ENCODE results near the gene POU2F1.

POU2F1 gene

DNA sequence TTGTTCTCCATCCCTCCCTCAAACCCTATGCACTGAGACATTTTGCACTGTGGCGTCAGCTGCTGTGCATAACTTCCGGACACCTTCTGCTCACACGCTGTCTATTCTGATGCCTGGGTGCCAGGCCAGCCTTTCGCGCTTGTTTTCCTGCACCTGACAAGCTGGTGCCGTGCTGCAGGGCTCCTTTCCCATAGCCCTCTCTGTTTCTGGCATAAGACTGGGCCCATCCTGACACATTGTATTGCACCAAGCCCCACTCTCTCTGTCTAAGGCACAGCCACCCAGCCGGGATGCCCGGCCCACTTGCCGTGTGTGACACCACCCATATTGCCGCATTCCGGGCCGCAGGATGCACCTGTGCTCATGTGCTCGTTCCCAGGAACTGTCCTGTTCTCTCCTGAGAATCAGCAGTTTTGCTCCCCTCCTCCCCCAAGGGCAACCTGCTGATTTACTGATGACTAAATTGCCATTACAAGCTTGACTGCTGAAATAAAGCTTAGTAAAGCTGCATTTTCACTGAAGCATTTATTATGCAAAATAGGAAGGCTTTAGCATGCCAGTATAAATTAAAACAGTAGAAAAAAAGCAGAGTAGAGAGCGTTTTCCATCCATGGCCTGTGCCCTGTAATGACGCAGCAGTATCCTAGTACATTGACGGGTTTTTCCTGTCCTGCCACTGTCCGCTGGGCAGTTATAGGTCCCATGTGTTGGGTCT lies 209.6 kb downstream of the POU2F1 start:
- DNase-seq (ENCODE audit: low read depth), result no peak
- H3K4me3 ChIP-seq (ENCODE audit: low read depth, low read length), result no peak overlapping the region
- TF ChIP-seq, protein P1, sequence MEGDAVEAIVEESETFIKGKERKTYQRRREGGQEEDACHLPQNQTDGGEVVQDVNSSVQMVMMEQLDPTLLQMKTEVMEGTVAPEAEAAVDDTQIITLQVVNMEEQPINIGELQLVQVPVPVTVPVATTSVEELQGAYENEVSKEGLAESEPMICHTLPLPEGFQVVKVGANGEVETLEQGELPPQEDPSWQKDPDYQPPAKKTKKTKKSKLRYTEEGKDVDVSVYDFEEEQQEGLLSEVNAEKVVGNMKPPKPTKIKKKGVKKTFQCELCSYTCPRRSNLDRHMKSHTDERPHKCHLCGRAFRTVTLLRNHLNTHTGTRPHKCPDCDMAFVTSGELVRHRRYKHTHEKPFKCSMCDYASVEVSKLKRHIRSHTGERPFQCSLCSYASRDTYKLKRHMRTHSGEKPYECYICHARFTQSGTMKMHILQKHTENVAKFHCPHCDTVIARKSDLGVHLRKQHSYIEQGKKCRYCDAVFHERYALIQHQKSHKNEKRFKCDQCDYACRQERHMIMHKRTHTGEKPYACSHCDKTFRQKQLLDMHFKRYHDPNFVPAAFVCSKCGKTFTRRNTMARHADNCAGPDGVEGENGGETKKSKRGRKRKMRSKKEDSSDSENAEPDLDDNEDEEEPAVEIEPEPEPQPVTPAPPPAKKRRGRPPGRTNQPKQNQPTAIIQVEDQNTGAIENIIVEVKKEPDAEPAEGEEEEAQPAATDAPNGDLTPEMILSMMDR (conservative IDR thresholded peaks at IDR 0.05; ENCODE audit: low read depth, low read length), result no peak

DNA sequence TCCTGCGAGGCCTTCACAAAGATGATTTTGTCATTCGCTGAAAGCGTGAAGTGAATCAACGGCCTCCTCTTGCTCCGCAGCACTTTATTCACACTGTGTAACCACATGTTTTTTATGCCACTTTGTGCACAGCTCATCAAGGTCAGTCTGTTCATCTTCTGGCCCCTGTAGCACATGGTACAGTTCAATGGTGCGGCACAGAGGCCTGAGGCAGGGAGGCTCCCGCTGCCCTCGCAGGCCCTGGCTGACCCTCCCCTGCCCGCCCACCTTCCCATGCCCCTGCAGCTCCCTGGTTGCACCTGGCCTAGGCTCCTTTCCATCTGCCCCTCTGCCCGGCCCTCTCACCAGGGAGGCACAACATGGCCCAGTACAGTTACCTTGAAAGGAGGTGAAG lies 210.2 kb downstream of the POU2F1 start:
- H3K4me3 ChIP-seq (ENCODE audit: low read depth, low read length), result no peak overlapping the region
- TF ChIP-seq, protein P1 (conservative IDR thresholded peaks at IDR 0.05; ENCODE audit: low read depth, low read length), result no peak
- no peak for DNase-seq (ENCODE audit: low read depth)

DNA sequence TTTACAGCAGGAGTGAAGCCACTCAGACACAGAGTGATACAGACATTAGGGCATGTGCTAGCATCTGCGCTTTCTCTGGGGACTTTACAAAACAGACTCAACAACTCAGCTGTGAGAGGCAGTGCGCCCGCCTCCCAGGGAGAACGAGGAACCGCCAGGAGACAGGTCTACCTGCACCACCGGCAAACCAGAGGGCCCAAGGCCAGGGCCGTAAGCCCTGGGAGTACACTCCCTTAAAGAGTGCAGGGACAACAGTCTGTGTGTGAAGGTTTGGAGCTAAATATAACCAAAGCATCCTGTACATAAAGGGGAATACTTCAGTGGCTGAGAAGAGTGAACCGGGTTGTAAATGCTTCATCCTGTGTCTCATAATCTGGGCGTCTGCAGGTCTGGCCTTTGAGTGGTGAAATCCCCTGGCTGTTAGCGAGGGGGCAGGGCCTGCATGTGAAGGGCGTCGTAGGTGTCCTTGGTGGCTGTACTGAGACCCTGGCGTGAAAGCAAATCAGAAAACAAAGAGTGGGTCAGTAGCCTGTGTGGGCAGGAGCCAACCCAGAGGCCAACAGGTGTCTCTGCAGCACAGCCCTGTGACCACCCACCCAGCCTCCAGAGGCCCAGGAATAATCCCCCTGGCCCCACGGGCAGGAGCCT lies 210.7 kb downstream of the POU2F1 start:
- TF ChIP-seq, protein P1 (conservative IDR thresholded peaks at IDR 0.05; ENCODE audit: low read depth, low read length), result no peak
- no peak for DNase-seq (ENCODE audit: low read depth)

DNA sequence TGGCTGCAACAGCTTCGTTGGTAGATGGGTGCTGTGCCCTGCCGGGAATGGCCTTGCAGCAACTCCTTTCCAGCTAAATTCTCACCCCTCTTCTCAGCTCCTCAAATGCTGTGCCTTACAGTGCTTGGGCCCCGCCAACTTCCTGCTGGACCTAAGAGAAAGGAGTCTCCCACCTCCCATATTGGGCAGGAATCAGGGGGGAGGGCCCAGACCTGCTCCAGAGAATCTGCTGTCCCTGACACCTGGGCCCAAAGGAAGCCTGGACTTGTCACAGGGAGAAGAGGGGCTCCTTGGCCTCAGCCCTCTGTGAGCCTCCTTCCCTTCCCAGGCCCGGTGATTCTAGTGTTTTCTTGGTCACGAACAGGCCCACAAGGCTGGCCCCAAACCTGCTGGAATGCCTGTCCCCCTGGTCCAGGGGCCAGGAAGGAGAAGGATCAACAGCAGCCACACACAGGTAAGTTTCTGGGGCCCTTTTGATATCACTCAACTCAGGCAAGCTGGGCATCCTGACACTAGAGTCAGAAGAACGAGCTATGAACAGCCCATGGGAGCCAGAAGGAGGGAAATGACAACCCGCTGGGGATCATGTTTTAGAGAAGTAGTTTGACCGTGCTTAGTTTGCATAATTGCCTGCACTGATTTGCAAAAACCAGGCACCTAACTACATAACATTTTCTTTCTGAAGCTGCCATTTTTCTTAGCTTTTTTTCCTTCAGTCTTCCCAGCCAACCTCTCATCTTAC lies 211.4 kb downstream of the POU2F1 start:
- no peak overlapping the region for H3K4me3 ChIP-seq (ENCODE audit: low read depth, low read length)
- TF ChIP-seq, protein P1 (conservative IDR thresholded peaks at IDR 0.05; ENCODE audit: low read depth, low read length), result no peak
- no peak for DNase-seq (ENCODE audit: low read depth)

More for the DNA sequence above, 210.7 kb downstream of the POU2F1 start:
- no peak overlapping the region for H3K4me3 ChIP-seq (ENCODE audit: low read depth, low read length)

DNA sequence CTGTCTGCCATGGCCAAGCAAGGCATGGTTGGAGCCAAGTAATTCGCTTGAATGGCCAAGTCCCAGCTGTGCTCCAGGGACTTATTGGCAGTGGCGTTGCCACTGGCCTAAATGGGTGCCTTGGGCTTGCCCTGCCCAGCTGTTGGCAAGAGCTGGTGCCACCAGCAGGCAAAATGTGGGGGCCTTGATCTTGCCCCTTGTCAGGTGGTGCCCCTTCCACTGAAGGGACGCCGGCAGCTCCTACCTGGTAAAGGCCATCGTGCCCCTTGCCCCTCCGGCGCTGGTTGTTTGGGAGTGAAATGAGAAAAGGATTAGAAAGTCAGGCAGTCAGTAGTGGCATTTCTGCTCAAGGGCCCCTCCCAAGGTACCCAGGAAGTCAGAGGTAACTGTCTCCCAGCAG lies 212.1 kb downstream of the POU2F1 start:
- TF ChIP-seq, protein P1 (conservative IDR thresholded peaks at IDR 0.05; ENCODE audit: low read depth, low read length), result no peak
- H3K4me3 ChIP-seq (ENCODE audit: low read depth, low read length), result no peak overlapping the region
- no peak for DNase-seq (ENCODE audit: low read depth)

DNA sequence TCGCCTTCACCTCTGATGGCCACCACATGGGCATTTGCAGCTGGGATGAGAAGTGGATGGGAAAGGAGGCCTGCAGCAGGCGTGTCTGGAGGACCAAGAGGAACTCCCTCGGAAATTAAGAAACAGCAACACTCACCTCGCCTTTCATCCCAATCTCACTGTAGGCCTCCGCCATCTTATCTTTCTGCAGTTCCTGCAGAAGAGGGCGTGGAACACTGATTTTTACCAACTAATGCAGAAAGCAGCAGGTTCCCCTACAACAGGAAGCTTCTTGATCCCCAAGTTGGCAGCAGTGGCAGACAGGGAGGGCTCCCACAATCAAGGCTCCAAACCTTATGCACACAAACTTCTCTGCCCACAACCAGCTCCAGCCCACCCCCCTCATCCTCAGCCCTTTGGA lies 213.2 kb downstream of the POU2F1 start:
- no peak for DNase-seq (ENCODE audit: low read depth)
- no peak overlapping the region for H3K4me3 ChIP-seq (ENCODE audit: low read depth, low read length)
- TF ChIP-seq, protein P1 (conservative IDR thresholded peaks at IDR 0.05; ENCODE audit: low read depth, low read length), result no peak
